Right cardiac atrium (tissue), 5 donors: ENCODE data around the gene NEDD4L. TPM values are rescaled to one million over a fixed set of nuclear protein-coding genes. Genes with fewer than 3 reads are reported as not detected.
"Not testable (repeated sequence)": the region's sequence is repeated elsewhere in the genome, so short reads cannot be mapped to it uniquely, and the experiment has no call there.

Experiments
- ATAC-seq, 2 donors: fragments of 200-7000 bp; cut with Tn5 transposase; one replicate each; pipeline versions ENCODE4 v1.8.0 to v1.9.1; 2020; ENCODE audit warnings: moderate library complexity in 2 of 2, mild to moderate bottlenecking in 1 of 2
- DNase-seq, 3 donors: peaks; one replicate each; pipeline ENCODE4 v3.0.0-alpha.2; 2020
- H3K27ac ChIP-seq: one replicate; pipeline ENCODE4 v1.5.1; 2013; ENCODE audit warnings: mild to moderate bottlenecking, low read length, control low read depth, moderate library complexity
- H3K27me3 ChIP-seq: one replicate; pipeline ENCODE4 v1.6.1; 2013; ENCODE audit not compliant: control insufficient read depth, insufficient read depth
- H3K4me1 ChIP-seq: one replicate; pipeline ENCODE4 v1.6.1; 2013; ENCODE audit warnings: low read length; ENCODE audit not compliant: control insufficient read depth, insufficient read depth
- H3K4me3 ChIP-seq: one replicate; pipeline ENCODE4 v1.5.1; 2013; ENCODE audit warnings: low read length, control low read depth
- H3K9me3 ChIP-seq: one replicate; pipeline ENCODE4 v1.6.1; 2013; ENCODE audit warnings: low read length; ENCODE audit not compliant: control insufficient read depth
- WGBS: extraction: QIAGEN DNeasy Blood & Tissue Kit; methylation state at CpG from one replicate; pipeline ENCODE4 v1.1.7; 2013; 5-methylcytosine and 5-hydroxymethylcytosine counted together
- intact Hi-C, 4 donors: fragments of 100-400 bp; cut with DNase I; formaldehyde crosslinking; loops; one replicate each; pipeline versions ENCODE4 v1.11.0 to v1.14.0; 2022 to 2023
- polyA plus RNA-seq: library from polyadenylated mRNA; stranded (reverse); fragments of 200-250 nt; gene quantifications from one replicate; pipeline ENCODE4 v1.2.3, GENCODE V29; 2013
- total RNA-seq, 4 donors: library from RNA; stranded (reverse); fragmentation: NEBNext Ultra II Directional; extraction: Animal tissue kit (Norgen Biotek cat#: 25700); gene quantifications; one replicate each; pipeline ENCODE4 v1.2.1, GENCODE V29; 2021
- donor health status: healthy with polysubstance abuse.
- donor health status: DM: no; HTN: yes; CAD: no.
- donor health status: DM: no; HTN: no; CAD: no.
- donor health status: DM: no; HTN: yes; CAD: no; lungs with severe emphysema.
- donor health status: DM: yes; HTN: yes; CAD: no.

NEDD4L gene
- total and polyA plus RNA-seq, 5 donors = 25.7 to 87.5 (median 74.0) TPM

- intact Hi-C loops, H3K4me3 ChIP-seq, H3K27me3 ChIP-seq, H3K9me3 ChIP-seq, H3K27ac ChIP-seq, ATAC-seq, H3K4me1 ChIP-seq, DNase-seq: not testable (repeated sequence)
- 98% methylated on average over 4 of the region's 4 CpGs for WGBS
Measured at GRCh38 chr18:58380113-58380512, 336.1 kb downstream of the NEDD4L start.

- Histone ChIP-seq H3K27me3 (no peaks in the 10 kb centered on the region), H3K4me1 (no peaks in the 10 kb centered on the region), H3K27ac (no peak overlapping the region), H3K4me3 (no peak overlapping the region), H3K9me3 (no peaks in the 10 kb centered on the region)
- DNase-seq = no peak
- intact Hi-C loops = no loop called here
- ATAC-seq = no peak
- 92% methylated on average over 12 of the region's 12 CpGs for WGBS
Measured at GRCh38 chr18:58381676-58382411, 337.8 kb downstream of the NEDD4L start.

- H3K4me1 ChIP-seq = no peaks in the 10 kb centered on the region
- ATAC-seq (no peak), DNase-seq (no peak)
- intact Hi-C loops = no loop called here
- no peak overlapping the region for H3K4me3 ChIP-seq
- WGBS = 84% methylated on average over 2 of the region's 2 CpGs
- H3K27ac ChIP-seq = no peak overlapping the region
- H3K9me3 ChIP-seq = no peaks in the 10 kb centered on the region
- H3K27me3 ChIP-seq = no peaks in the 10 kb centered on the region
Measured at GRCh38 chr18:58382446-58382845, 338.4 kb downstream of the NEDD4L start.

- no peaks in the 10 kb centered on the region for H3K4me1 ChIP-seq
- WGBS = 89% methylated on average over 13 of the region's 13 CpGs
- H3K9me3 ChIP-seq = no peaks in the 10 kb centered on the region
- ATAC-seq (no peak), DNase-seq (no peak)
- intact Hi-C loops = no loop called here
- no peak overlapping the region for H3K27ac ChIP-seq
- no peaks in the 10 kb centered on the region for H3K27me3 ChIP-seq
- no peak overlapping the region for H3K4me3 ChIP-seq
Measured at GRCh38 chr18:58385472-58385871, 341.4 kb downstream of the NEDD4L start.

GRCh38 chr18:58386780-58387179 lies 342.8 kb downstream of the NEDD4L start:
- ATAC-seq (no peak), DNase-seq (no peak)
- Histone ChIP-seq H3K4me1 (no peaks in the 10 kb centered on the region), H3K4me3 (no peak overlapping the region), H3K27ac (no peak overlapping the region), H3K27me3 (no peaks in the 10 kb centered on the region), H3K9me3 (no peaks in the 10 kb centered on the region)
- intact Hi-C loops = no loop called here
- 96% methylated on average over 14 of the region's 14 CpGs for WGBS

GRCh38 chr18:58387716-58388115 lies 343.7 kb downstream of the NEDD4L start:
- DNase-seq (no peak), ATAC-seq (no peak)
- intact Hi-C loops = no loop called here
- H3K4me1 ChIP-seq = no peaks in the 10 kb centered on the region
- no peaks in the 10 kb centered on the region for H3K9me3 ChIP-seq
- H3K4me3 ChIP-seq = no peak overlapping the region
- 94% methylated on average over 5 of the region's 5 CpGs for WGBS
- H3K27ac ChIP-seq = no peak overlapping the region
- H3K27me3 ChIP-seq = no peaks in the 10 kb centered on the region

- no peaks in the 10 kb centered on the region for H3K9me3 ChIP-seq
- H3K27me3 ChIP-seq = no peaks in the 10 kb centered on the region
- ATAC-seq = no peak
- intact Hi-C loops = no loop called here
- no peak for DNase-seq
- H3K4me1 ChIP-seq = no peaks in the 10 kb centered on the region
- 94% methylated on average over 14 of the region's 14 CpGs for WGBS
- H3K4me3 ChIP-seq = no peak overlapping the region
- no peak overlapping the region for H3K27ac ChIP-seq
Measured at GRCh38 chr18:58388736-58389135, 344.7 kb downstream of the NEDD4L start.

- ATAC-seq (no peak), DNase-seq (no peak)
- no peaks in the 10 kb centered on the region for H3K4me1 ChIP-seq
- 98% methylated on average over 2 of the region's 2 CpGs for WGBS
- H3K4me3 ChIP-seq = no peak overlapping the region
- H3K27ac ChIP-seq = no peak overlapping the region
- intact Hi-C loops = no loop called here
- H3K9me3 ChIP-seq = no peaks in the 10 kb centered on the region
- H3K27me3 ChIP-seq = no peaks in the 10 kb centered on the region
Measured at GRCh38 chr18:58389745-58390144, 345.7 kb downstream of the NEDD4L start.

- intact Hi-C loops = no loop called here
- 94% methylated on average over 9 of the region's 9 CpGs for WGBS
- no peaks in the 10 kb centered on the region for H3K9me3 ChIP-seq
- no peak overlapping the region for H3K4me3 ChIP-seq
- no peak for DNase-seq
- no peak for ATAC-seq
- H3K4me1 ChIP-seq = no peaks in the 10 kb centered on the region
- no peak overlapping the region for H3K27ac ChIP-seq
- H3K27me3 ChIP-seq = no peaks in the 10 kb centered on the region
Measured at GRCh38 chr18:58390399-58390798, 346.4 kb downstream of the NEDD4L start.

- intact Hi-C loops = no loop called here
- DNase-seq (no peak), ATAC-seq (no peak)
- WGBS = 67% methylated on average over 1 of the region's 1 CpG
- Histone ChIP-seq H3K4me1 (no peaks in the 10 kb centered on the region), H3K4me3 (no peak overlapping the region), H3K27me3 (no peaks in the 10 kb centered on the region), H3K9me3 (no peaks in the 10 kb centered on the region), H3K27ac (no peak overlapping the region)
Measured at GRCh38 chr18:58391231-58391825, 347.3 kb downstream of the NEDD4L start.

GRCh38 chr18:58391932-58392323 lies 347.9 kb downstream of the NEDD4L start:
- Histone ChIP-seq H3K27me3 (no peaks in the 10 kb centered on the region), H3K9me3 (no peaks in the 10 kb centered on the region), H3K27ac (no peak overlapping the region), H3K4me3 (no peak overlapping the region), H3K4me1 (no peaks in the 10 kb centered on the region)
- no peak for DNase-seq
- intact Hi-C loops = no loop called here
- WGBS = 79% methylated on average over 8 of the region's 8 CpGs
- peak in 1 of 2 donors; percentile 25 for ATAC-seq
